GM21576 (cell line): ENCODE data around the gene CCL11.
"Not testable (repeated sequence)": the region's sequence is repeated elsewhere in the genome, so short reads cannot be mapped to it uniquely, and the experiment has no call there.

Source experiments
- ATAC-seq: cut with Tn5 transposase; IDR thresholded peaks from one replicate; pipeline ENCODE4 v1.9.1; 2021; ENCODE audit warnings: mild to moderate bottlenecking, moderate library complexity; ENCODE audit not compliant: unreplicated experiment

The CCL11 gene

GRCh38 chr17:34305606-34306005 lies 20.1 kb downstream of the CCL11 start:
- ATAC-seq, result no peak

- no peak for ATAC-seq
These were observed 20.9 kb downstream of the CCL11 start for GRCh38 chr17:34306466-34306865.

GRCh38 chr17:34307110-34307509 lies 21.6 kb downstream of the CCL11 start:
- ATAC-seq, result no peak

- ATAC-seq, result no peak
These were observed 22.8 kb downstream of the CCL11 start for GRCh38 chr17:34308371-34308770.

GRCh38 chr17:34311291-34311690 lies 25.7 kb downstream of the CCL11 start:
- no peak for ATAC-seq

- ATAC-seq, result no peak
These were observed 26.5 kb downstream of the CCL11 start for GRCh38 chr17:34312080-34312479.

GRCh38 chr17:34313164-34313563 lies 27.6 kb downstream of the CCL11 start:
- ATAC-seq, result no peak

- no peak for ATAC-seq
These were observed 28.7 kb downstream of the CCL11 start for GRCh38 chr17:34314279-34314678.

GRCh38 chr17:34318474-34318873 lies 32.9 kb downstream of the CCL11 start:
- ATAC-seq, result no peak

- ATAC-seq, result no peak
These were observed 33.5 kb downstream of the CCL11 start, which contains the start of gene CCL8 for GRCh38 chr17:34319039-34319483. Gene CCL8 (plus strand): TSS chr17:34319435. CDS start chr17:34319502, 67 bp downstream.

- ATAC-seq, result no peak
These were observed 36.4 kb downstream of the CCL11 start for GRCh38 chr17:34321964-34322363.

GRCh38 chr17:34327580-34327979 lies 42.0 kb downstream of the CCL11 start:
- ATAC-seq, result not testable (repeated sequence)

- no peak for ATAC-seq
These were observed 52.2 kb downstream of the CCL11 start for GRCh38 chr17:34337701-34338100.
